NOMO-1 (cell line): ENCODE data around the gene PDGFRB.
A peak's percentile ranks its signal among the peaks of the same experiment; 100 is the strongest.

Experiments
- DNase-seq, 2 experiments: peaks; one replicate each; lab custom pipeline; 2025; ENCODE audit not compliant: unreplicated experiment in 2 of 2; lab: John Stamatoyannopoulos, UW

Gene PDGFRB

DNA sequence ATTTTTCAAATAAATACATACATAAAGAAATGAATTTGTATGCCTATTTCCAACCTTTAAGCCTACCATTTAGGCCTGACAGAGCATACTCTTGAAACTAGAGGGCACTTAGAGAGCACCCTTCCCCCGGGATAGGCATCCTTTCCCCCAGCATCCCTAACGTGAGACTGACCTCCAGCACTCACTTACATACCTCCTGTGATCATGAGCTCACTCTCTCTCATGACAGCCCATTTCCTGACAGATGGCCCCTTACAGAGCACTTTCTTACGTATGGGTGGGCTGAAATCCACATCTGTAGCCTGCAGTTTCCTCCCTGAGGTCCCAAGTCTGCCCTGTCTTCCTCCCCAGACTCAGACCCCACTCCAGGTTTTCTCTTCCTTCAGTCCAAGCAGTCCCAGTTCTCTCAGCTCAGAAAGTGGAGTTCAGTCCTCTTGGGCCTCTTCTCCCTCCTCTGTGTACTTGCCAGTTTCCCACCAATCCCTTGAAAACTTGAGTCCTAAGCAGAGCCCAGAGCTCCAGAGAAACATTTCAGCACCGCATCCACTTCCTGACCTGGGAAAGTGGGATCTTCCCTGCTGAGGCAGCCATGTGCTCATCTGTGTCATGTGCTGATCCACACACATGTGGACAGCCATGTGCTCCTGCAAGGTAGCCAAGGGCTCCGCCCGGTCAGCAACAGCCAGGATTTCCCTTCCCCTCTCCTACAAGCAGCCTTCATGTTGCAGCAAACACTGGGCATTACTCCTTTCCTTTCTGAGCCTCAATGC is 8.8 kb upstream of the PDGFRB start:
- DNase-seq, result no peak

DNA sequence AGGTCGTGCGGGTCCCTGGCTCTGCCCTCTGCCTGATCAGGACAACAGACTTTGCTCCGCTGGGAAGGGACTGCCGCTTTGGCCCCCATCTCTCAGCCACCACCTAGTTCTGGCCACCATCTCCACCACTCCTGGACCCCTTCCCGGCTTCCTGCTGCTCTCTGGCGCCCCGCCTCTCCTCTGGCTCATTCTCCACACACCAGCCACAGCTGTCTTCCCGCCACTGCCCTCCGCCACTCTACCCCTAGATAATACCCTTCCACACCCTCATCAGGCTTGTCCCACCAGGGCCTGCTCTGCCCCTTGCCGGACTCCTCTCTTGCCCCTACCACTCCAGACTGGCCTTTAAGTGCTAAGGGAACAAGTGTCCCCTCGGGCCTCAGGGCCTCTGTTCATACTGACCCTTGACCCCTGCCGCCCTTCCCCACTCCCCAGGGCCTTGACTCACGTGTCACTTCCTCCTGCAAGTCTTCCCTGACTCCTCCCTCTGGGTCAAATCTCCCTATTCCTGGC is 8.0 kb upstream of the PDGFRB start:
- no peak for DNase-seq

- no peak for DNase-seq
These were observed 7.4 kb upstream of the PDGFRB start for GRCh38 chr5:150163035-150163434.

DNA sequence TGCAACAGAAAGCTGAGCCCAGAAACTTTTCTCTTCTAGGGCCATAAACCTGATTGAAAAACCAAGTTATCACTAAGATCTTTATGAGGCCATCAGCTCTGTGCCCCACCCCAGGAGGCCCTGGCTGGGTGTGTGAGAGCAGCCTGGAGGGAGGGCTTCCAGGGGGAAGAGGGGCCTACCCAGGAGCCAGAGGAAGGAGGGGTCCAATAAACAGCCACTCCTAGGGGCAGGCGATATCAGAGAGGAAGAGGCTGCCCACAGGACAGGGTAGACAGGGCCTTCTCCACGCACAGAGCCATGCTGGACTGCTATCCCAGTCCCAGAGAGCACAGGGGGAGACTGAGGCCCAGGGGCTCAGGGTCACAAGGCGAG is 6.5 kb upstream of the PDGFRB start:
- DNase-seq, result no peak

GRCh38 chr5:150161242-150162141 is 5.8 kb upstream of the PDGFRB start:
- DNase-seq, result peak; percentile 51 to 58

GRCh38 chr5:150160448-150161081 is 4.9 kb upstream of the PDGFRB start:
- DNase-seq, result no peak

DNA sequence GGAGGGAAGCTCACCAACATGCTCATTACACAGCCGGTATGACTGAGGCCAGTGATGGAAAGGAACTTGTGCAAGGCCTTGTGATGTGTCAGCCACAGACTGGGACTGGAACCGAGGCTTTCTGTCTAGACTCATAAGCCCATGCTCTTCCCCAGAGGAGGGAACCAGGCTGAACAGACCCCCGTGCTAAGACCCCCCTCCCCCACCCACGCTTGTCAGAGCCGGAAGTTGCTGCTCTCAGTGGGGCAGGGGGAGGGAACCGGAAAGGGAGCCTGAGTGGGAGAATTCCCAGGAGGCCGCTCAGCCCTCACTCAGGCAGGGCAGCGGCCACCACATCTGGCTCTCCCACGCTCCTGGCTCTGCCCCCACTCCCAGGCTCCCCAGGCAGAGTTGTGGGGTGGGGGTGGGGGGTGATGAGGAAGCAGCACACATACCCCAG is 4.1 kb upstream of the PDGFRB start:
- no peak for DNase-seq

- no peak for DNase-seq
These were observed 3.4 kb upstream of the PDGFRB start for GRCh38 chr5:150159031-150159430.

DNA sequence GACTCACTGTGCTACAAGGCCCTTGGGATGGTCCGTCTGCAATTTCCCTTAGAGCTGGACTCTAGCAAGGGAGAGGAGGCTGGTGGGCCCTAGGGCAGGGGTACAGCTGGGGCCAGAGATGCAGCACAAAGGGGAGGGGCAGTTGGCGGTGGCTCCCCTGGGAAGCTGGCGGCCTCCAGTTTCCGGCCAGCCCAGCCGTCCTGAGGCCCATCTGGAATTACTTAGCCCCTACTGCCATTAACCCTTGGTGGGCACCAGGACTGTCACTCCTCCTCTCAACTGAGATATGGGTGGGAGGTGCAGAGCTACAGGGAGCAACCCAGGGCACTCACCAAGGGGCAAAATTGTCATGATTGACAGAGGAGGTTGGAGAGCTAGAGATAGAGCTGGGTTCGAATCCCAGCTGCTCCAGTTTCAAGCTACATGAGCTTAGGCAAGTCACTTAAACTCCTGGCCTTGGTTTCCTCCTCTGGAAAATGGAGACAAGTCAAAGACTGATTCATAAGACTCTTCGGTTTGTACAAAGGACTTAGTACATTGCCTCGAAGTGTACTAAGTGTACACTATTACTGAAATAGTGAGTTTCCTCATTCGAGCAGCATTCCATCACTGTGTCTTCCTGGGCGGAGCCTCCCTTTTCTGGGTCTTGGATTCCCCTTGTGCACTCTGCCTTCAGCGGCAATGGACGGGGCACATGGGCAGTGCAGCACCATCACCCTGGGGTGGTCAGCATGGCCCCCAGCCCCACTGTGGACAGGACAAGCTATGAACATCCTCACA is 2.7 kb upstream of the PDGFRB start:
- DNase-seq, result no peak

DNA sequence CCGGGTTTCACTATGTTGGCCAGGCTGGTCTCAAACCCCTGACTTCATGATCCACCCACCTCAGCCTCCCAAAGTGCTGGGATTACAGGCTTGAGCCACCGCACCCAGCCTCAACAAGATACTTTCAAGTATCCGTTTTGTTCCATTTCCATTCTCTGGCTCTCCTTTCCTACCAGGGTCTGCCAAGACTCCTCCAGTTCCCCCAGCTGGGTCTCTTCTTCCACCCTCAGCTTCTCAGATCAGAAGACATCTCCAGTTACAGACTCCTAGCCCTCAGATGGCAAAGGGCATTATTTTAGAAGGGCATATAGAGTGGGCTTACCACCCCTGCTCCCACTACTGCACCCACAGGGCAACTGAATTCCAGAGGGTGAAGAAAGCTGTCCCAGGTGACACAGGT is 1.5 kb upstream of the PDGFRB start:
- DNase-seq, result no peak

DNA sequence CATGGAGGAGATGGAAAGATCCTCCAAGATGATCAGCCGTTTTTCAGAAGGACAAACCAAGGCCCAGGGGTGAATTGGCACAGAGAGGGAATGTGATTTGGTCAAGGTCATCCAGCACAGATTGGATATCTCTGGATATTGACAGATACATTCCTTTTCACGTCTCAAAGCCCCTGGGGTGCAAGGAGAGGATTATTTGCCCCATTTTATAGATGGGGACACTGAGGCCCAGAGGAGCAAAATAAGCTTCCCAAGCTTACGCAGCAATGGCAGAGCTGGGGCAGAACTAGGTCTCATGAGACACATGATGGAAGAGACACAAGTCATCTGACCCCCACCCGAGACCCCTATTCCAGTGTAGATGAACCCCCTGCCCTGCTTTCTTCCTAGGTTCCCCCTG is 895 bp upstream of the PDGFRB start:
- no peak for DNase-seq

DNA sequence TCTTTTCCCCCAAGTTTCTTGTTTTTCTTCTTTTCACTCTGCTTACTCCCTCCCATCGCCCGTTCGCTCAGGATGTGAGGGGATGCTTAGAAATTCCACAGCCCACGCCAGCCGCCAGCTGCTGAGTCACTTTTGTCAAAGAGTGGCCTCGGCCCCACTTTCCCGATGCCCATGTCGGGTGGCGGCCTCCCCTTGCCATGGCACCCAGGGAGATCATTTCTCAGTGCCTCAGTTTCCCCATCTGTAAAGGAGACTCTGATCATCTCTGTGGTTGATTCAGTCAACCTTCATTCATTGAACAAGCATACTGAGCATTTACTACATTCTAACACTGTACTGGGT is 353 bp upstream of the PDGFRB start:
- DNase-seq, result no peak

DNA sequence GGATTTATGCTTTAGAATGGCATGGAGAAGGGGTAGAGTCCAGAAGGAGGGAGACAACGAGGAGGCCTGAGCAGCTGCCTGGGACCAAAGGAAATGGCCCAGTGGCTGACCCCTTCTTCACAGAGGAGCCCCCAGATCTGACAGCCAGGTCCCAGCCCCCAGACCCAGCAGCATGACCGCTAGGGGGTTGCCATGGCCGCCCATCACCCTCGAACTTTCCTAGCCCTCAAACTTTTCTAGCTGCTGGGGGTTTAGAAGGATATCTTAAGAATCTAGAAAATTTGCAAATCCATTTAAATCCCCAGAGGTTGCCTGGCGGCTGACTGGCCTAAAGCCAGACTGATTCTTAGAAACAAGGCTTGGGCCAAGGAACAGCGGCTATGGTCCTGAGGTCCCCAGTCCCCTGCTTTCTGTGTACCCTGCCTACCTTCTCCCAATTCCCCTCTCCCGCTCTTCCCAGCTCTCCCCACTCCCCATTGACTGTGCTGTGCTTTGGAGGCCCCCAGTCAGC is 972 bp downstream of the PDGFRB start:
- DNase-seq, result no peak

DNA sequence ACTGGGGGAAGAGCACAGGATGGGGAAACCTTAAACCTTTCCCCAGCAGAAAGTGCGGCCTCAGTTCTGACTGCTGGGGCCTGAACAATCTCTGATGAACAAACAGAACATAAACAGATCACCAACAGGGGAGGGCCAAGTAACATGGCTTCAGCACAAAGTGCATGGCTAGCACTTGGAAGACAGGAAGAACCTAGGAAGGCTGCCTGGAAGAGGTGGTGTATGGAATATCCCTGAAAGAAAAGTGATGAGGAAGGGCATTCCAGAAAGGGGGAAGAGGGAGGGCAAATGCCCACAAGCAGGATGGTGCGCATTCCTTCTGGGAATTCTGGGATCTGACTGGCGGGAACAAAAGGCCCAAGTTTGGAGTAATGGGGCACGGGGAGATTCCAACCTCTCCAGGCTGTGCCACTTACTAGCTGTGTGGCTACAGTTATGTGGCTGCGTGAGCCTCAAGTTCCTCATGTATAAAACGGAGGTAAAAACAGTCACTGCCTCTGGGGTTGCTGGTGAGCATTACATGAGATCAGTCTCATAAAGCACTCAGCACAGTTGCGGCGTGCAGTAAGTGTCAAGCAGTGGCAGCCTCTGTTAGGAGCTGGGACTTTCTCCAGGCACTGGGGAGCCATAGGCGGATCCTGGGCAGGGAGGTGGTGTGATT is 1.6 kb downstream of the PDGFRB start:
- DNase-seq, result peak; percentile 21 to 48

- DNase-seq, result no peak
These were observed 2.2 kb downstream of the PDGFRB start for GRCh38 chr5:150153483-150153882.

- no peak for DNase-seq
These were observed 2.8 kb downstream of the PDGFRB start for GRCh38 chr5:150152636-150153462.

DNA sequence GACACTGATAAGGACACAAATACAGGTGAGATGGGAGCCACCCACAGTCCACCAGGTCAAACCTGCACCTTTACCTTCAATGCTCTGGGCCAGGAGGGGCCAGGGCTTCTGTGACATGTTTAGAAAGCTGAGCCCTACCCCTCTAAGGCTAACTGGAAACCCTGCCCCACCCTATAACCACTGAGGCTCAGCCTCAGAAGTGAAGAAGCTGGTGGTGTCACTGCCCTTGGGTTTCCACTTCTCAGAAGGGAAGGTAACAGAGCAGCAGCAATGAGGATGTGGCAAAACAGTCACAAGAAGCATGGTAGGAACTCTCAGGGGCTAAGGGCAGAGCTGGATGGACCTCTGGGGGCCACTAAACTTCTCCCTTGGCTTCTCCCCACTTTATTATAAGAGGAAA is 6.0 kb downstream of the PDGFRB start:
- no peak for DNase-seq

DNA sequence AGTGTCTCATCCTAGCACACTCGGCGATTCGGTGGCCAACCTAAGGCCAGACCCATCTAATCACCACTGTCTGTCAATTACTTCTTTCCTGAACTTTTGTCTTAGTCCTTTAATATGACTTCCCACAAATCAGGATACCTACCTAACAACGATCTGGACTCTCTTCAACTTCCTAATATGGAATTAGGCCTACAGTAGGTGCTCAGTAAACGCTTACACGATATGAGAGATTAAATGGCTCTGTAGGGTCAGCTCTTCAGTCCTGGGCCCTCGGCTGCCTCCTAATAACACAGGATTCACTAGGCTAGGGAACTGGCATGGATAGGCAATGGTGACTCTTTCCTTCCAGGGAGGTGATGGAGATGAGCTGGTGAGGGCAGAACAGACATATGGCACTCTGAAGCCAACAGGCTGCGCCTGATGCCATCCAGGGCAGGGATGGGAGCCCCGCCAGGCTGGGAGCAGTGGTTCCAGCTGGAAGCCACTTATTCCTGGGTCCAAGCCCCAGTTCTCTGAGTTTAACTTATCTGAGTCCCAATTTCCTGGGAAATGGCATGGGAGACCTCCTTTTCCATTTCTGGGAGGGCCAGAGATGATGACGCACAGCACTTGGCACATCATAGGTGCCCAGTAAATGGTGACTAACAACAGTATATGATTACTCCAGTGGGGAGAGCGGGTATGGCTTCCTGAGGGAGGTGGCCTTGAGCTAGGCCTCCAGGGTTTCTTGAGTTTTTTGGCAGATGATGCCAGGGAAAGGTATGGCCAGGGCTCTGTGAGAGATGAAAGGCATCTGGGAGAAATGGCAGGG is 7.3 kb downstream of the PDGFRB start:
- DNase-seq, result no peak
